Neural cell (in vitro differentiated cells): ENCODE data around the gene GALNT10. TPM values are rescaled to one million over a fixed set of nuclear protein-coding genes. Genes with fewer than 3 reads are reported as not detected.

Experiments used
- H2AFZ ChIP-seq: fragments of 200-600, 300-800 bp; sonication (generic), shearing (Covaris generic); 2 replicates; pipeline ENCODE4 v1.6.0; 2014; ENCODE audit warnings: low read depth, mild to moderate bottlenecking, antibody characterized with exemption, low read length, moderate library complexity
- H3F3A ChIP-seq: fragments of 200-600 bp; shearing (Covaris generic); 2 replicates; pipeline ENCODE4 v1.6.1; 2016; ENCODE audit warnings: mild to moderate bottlenecking, moderate library complexity, mixed read lengths, antibody characterized with exemption, low read length; ENCODE audit not compliant: insufficient read depth, poor library complexity, severe bottlenecking
- H3K27ac ChIP-seq: fragments of 200-600, 300-800 bp; sonication (generic), shearing (Covaris generic); 2 replicates; pipeline ENCODE4 v1.5.1; 2014; ENCODE audit warnings: mild to moderate bottlenecking, low read length, moderate library complexity
- H3K27me3 ChIP-seq: fragments of 300-800, 200-600 bp; sonication (generic), shearing (Covaris generic); 2 replicates; pipeline ENCODE4 v1.6.0; 2014; ENCODE audit warnings: mild to moderate bottlenecking, low read depth, low read length, moderate library complexity; ENCODE audit not compliant: insufficient read depth
- H3K36me3 ChIP-seq: fragments of 300-800, 200-600 bp; sonication (generic), shearing (Covaris generic); 2 replicates; pipeline ENCODE4 v1.5.1; 2014; ENCODE audit warnings: mild to moderate bottlenecking, antibody characterized with exemption, low read length, moderate library complexity; ENCODE audit not compliant: insufficient read depth
- H3K4me2 ChIP-seq: fragments of 300-800, 200-600 bp; sonication (generic), shearing (Covaris generic); 2 replicates; pipeline ENCODE4 v1.6.0; 2014; ENCODE audit warnings: mild to moderate bottlenecking, low read length
- H3K4me3 ChIP-seq: fragments of 300-800, 200-600 bp; sonication (generic), shearing (Covaris generic); 2 replicates; pipeline ENCODE4 v1.5.1; 2014; ENCODE audit warnings: mild to moderate bottlenecking, low read length, moderate library complexity
- H3K79me2 ChIP-seq: fragments of 200-600 bp; shearing (Covaris generic); replicated peaks from 2 replicates; pipeline ENCODE4 v1.6.0; 2014; ENCODE audit warnings: mild to moderate bottlenecking, low read length, moderate library complexity; ENCODE audit not compliant: insufficient read depth
- H3K9ac ChIP-seq: fragments of 300-800, 200-600 bp; sonication (generic), shearing (Covaris generic); 2 replicates; pipeline ENCODE4 v1.6.1; 2016; ENCODE audit warnings: mild to moderate bottlenecking, low read length, mixed read lengths
- H3K9me2 ChIP-seq: fragments of 200-600 bp; shearing (Covaris generic); 2 replicates; pipeline ENCODE4 v1.6.1; 2016; ENCODE audit warnings: mild to moderate bottlenecking, low read length, mixed read lengths; ENCODE audit not compliant: insufficient read depth
- H3K9me3 ChIP-seq: fragments of 200-600, 300-800 bp; sonication (generic), shearing (Covaris generic); 2 replicates; pipeline ENCODE4 v1.6.1; 2016; ENCODE audit warnings: mild to moderate bottlenecking, mixed run types, low read length, moderate library complexity, mixed read lengths
- H4K20me1 ChIP-seq: fragments of 200-600 bp; shearing (Covaris generic); 2 replicates; pipeline ENCODE4 v1.6.1; 2016; ENCODE audit warnings: mild to moderate bottlenecking, mixed run types; ENCODE audit not compliant: insufficient read depth
- CTCF ChIP-seq: fragments of 450-650 bp; IDR thresholded peaks from 2 replicates; pipeline ENCODE4 v1.5.1; 2014; ENCODE audit warnings: antibody characterized with exemption, mild to moderate bottlenecking, moderate library complexity; ENCODE audit not compliant: poor library complexity, severe bottlenecking
- EP300 ChIP-seq: fragments of 450-650 bp; conservative IDR thresholded peaks from 2 replicates; pipeline ENCODE4 v1.6.1; 2014; ENCODE audit warnings: antibody characterized with exemption, mild to moderate bottlenecking, moderate library complexity; ENCODE audit not compliant: poor library complexity, severe bottlenecking
- EZH2 ChIP-seq: fragments of 200-600, 300-800 bp; shearing (Covaris generic), sonication (generic); IDR thresholded peaks from 2 replicates; pipeline ENCODE4 v1.6.1; 2014; ENCODE audit warnings: antibody characterized with exemption, low read length, borderline replicate concordance, mild to moderate bottlenecking; ENCODE audit not compliant: insufficient read depth, poor library complexity, severe bottlenecking
- MXI1 ChIP-seq: fragments of 450-650 bp; conservative IDR thresholded peaks from 2 replicates; pipeline ENCODE4 v1.6.1; 2014; ENCODE audit warnings: antibody characterized with exemption, mild to moderate bottlenecking; ENCODE audit not compliant: poor library complexity, severe bottlenecking
- POLR2AphosphoS5 ChIP-seq: IDR thresholded peaks from 2 replicates; pipeline ENCODE4 v1.6.1; 2012
- RAD21 ChIP-seq: fragments of 450-650 bp; conservative IDR thresholded peaks from 2 replicates; pipeline ENCODE4 v1.6.1; 2014; ENCODE audit warnings: antibody characterized with exemption, mild to moderate bottlenecking, moderate library complexity
- SMC3 ChIP-seq: fragments of 450-650 bp; conservative IDR thresholded peaks from 2 replicates; pipeline ENCODE4 v1.6.1; 2014; ENCODE audit warnings: antibody characterized with exemption, mild to moderate bottlenecking, moderate library complexity; ENCODE audit not compliant: poor library complexity
- TAF1 ChIP-seq: IDR thresholded peaks from 2 replicates; pipeline ENCODE4 v1.6.1; 2012; ENCODE audit warnings: low read depth
- polyA plus RNA-seq: library from polyadenylated mRNA; depleted of rRNA; stranded (reverse); fragments of >200 nt; gene quantifications from 2 replicates; pipeline ENCODE4 v1.2.3, GENCODE V29; 2014
- TF ChIP-seq, protein P1 (sequence below): IDR thresholded peaks from 2 replicates; pipeline ENCODE4 v1.6.1; 2012; ENCODE audit warnings: borderline replicate concordance

Gene GALNT10
- polyA plus RNA-seq, 1 donor from 2014 or later, result 3.1 TPM

DNA sequence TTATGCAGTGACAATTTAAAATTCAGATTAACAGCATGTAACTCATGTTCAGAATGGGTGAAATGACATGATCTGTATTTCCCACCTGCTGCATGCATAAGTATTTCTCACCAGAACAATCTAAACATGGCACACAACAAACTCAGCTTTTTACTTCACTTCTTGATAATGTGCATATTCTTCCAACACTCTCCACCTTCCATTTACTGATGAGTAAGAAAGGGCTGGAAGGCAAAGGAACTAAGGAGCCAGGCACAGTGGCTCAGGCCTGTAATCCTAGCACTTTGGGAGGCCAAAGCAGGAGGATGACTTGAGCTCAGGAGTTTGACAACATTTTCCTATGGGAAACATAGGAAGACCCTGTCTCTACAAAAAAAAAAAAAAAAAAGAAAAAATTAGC is 219.5 kb downstream of the GALNT10 start:
- no peaks in the 10 kb centered on the region for H4K20me1 ChIP-seq
- no peaks in the 10 kb centered on the region for H3K9me2 ChIP-seq
- no peak overlapping the region for H3K27ac ChIP-seq
- no peaks in the 10 kb centered on the region for H3K9me3 ChIP-seq
- H3K9ac ChIP-seq, result no peak overlapping the region
- no peaks in the 10 kb centered on the region for H3K79me2 ChIP-seq
- no peak overlapping the region for H3K4me3 ChIP-seq
- TF ChIP-seq MXI1, result no peak
- no peak for TF ChIP-seq SMC3
- TF ChIP-seq EZH2, result no peak
- no peak for TF ChIP-seq EP300
- TF ChIP-seq, protein P1, sequence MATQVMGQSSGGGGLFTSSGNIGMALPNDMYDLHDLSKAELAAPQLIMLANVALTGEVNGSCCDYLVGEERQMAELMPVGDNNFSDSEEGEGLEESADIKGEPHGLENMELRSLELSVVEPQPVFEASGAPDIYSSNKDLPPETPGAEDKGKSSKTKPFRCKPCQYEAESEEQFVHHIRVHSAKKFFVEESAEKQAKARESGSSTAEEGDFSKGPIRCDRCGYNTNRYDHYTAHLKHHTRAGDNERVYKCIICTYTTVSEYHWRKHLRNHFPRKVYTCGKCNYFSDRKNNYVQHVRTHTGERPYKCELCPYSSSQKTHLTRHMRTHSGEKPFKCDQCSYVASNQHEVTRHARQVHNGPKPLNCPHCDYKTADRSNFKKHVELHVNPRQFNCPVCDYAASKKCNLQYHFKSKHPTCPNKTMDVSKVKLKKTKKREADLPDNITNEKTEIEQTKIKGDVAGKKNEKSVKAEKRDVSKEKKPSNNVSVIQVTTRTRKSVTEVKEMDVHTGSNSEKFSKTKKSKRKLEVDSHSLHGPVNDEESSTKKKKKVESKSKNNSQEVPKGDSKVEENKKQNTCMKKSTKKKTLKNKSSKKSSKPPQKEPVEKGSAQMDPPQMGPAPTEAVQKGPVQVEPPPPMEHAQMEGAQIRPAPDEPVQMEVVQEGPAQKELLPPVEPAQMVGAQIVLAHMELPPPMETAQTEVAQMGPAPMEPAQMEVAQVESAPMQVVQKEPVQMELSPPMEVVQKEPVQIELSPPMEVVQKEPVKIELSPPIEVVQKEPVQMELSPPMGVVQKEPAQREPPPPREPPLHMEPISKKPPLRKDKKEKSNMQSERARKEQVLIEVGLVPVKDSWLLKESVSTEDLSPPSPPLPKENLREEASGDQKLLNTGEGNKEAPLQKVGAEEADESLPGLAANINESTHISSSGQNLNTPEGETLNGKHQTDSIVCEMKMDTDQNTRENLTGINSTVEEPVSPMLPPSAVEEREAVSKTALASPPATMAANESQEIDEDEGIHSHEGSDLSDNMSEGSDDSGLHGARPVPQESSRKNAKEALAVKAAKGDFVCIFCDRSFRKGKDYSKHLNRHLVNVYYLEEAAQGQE, result no peak
- TF ChIP-seq TAF1, result no peak
- no peak for TF ChIP-seq CTCF
- no peak for TF ChIP-seq RAD21
- no peak for TF ChIP-seq POLR2AphosphoS5
- H3K4me2 ChIP-seq, result no peak overlapping the region
- H3F3A ChIP-seq, result no peaks in the 10 kb centered on the region
- peaks cover 3% of the 10 kb centered on the region for H3K36me3 ChIP-seq
- no peak overlapping the region for H2AFZ ChIP-seq
- no peaks in the 10 kb centered on the region for H3K27me3 ChIP-seq

- Histone ChIP-seq H3K36me3 (peaks cover 3% of the 10 kb centered on the region), H3K9ac (no peak overlapping the region), H3F3A (no peaks in the 10 kb centered on the region), H3K9me2 (no peaks in the 10 kb centered on the region), H3K27ac (no peak overlapping the region), H3K27me3 (no peaks in the 10 kb centered on the region), H3K4me3 (no peak overlapping the region), H4K20me1 (no peaks in the 10 kb centered on the region), H2AFZ (no peak overlapping the region), H3K79me2 (no peaks in the 10 kb centered on the region), H3K9me3 (no peaks in the 10 kb centered on the region), H3K4me2 (no peak overlapping the region)
- TF ChIP-seq, protein P1, result no peak
- TF ChIP-seq POLR2AphosphoS5 (no peak), RAD21 (no peak), EP300 (no peak), CTCF (no peak), SMC3 (no peak), EZH2 (no peak), TAF1 (no peak), MXI1 (no peak)
Observed at GRCh38 chr5:154410786-154411185, 220.3 kb downstream of the GALNT10 start.
